ENCODE measurements around the gene BBX.

BBX gene

DNA sequence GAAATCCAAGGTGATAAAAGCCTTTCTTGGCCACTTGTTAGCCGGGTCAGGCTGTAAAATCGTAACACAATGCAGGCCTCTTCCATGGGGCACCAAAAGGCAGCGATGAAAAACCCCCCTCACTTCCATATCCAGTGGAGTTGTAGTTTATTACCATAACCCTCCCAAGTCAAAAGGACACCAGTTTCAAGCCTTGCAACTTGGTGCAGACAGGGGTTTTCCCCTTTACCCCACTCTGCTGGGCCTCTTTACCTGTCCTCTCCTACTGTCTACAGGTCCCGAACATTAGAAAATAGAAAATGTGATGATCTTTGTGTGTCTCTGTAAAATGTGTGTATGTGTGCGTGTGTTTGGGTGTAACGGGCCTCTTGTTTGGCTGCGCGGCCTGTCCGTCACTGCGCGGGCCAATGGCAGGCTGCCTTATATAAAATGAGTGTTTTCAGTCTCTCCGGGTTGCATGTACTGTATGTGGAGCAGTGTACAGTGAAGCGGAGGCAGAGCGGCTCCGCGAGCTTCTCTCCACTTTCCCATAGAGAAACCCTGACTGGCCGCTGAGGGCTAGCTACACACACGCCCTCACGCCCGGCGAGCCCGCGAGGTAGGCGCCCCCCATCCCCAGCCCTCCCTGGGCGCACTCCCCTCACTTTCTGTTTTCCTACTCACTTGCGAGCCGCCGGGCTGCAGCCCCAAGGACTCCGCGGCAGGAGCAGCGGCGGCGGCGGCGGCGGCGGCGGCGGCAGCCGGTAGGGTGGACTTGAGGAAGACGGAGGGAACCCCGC, at the start of gene BBX:
Gene BBX (plus strand): TSS at position 453 of the 779 bp plus-strand sequence. CDS start 187,499 bp downstream, outside the sequence.
- peak; percentile 86 for DNase-seq (ENCODE audit: low read depth)

DNA sequence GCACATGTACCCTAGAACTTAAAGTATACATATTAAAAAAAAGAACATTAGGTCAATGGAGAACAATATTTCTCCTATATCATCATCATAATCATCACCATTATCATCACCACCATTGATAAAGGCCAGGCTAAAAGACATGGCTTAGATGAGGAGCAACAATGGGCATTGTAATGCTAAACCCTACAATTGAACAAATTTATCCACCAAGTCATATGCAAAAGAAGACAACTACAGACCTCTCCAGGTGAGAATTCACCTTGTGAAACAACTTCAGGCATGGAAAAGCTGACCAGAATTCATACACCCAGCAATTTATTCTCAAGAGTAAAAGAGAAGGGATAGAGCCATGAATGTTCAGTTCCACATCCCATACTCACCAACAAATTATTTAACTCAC, 46.3 kb upstream of the BBX start:
- DNase-seq (ENCODE audit: low read depth) = no peak

DNA sequence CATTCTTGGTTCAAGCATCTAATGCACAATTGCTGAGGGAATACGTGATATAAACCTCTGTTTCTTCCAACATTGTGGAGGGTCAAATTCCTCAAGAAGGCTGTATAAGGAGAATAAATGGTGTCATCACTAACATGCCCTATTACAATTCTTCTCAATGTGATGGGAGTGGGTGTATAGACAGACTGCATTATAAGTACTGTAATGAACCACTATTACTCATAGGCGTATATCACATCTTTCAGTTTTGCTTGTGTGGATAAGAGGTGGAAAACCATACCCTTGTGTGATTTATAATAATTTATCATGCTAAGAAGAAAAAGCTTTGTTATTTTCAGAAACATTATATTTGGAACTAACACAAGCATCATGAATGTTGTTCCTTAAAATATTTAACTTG, 35.3 kb upstream of the BBX start:
- no peak for DNase-seq (ENCODE audit: low read depth)

DNA sequence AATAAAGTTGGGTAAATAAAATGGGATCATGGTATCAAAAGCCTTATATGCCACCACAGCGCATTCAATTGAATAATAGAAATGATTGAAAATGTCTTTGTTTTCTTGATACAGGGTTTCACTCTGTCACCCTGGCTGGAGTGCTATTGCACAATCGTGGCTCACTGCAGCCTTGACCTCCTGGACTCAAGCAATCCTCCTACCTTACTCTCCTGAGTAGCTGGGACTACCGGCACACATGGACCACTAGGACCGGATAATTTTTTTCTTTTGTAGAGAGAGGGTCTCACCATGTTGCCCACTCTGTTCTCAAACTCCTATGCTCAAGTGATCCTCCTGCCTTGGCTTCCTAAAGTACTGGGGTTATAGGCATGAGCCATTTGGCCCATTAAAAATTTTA, 33.8 kb upstream of the BBX start:
- DNase-seq (ENCODE audit: low read depth) = no peak

DNA sequence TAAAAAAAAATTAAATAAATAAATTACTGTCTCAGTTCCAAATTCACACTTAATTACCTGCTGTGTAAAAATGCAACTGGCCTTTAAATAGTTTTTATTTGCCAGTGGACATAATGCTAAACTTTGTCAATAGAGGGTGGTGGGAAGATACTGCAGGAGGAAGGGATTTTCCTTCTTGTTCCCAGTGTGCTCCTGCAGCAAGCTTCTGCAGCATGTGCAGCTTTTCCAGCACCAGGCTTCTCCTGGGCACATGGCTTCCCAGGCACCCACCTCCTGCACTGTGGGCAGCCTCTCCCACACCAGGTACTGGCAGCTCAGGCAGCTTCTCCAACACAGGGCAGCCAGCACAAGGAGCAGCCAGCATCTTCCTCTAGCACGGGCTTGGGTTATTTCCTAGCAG, 29.6 kb upstream of the BBX start:
- DNase-seq (ENCODE audit: low read depth) = no peak

DNA sequence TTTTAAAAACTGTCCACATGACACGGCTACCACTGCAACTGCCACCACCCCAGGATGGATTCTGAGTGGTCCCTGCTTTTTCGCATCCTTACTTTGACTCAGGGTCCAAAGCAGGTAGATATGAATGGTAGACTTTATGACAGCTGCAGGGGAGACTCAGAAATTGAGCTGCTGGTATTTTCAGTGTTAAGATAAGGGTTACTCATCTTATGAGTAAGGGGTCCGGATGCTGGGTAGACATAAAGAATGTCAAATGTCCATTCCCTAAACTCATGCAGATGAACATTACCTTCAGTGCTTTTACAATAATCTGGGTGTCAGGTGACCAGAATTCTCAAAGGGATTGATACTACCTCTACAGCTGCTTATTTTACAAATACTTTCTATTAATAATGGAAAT, 25.9 kb upstream of the BBX start:
- no peak for DNase-seq (ENCODE audit: low read depth)

DNA sequence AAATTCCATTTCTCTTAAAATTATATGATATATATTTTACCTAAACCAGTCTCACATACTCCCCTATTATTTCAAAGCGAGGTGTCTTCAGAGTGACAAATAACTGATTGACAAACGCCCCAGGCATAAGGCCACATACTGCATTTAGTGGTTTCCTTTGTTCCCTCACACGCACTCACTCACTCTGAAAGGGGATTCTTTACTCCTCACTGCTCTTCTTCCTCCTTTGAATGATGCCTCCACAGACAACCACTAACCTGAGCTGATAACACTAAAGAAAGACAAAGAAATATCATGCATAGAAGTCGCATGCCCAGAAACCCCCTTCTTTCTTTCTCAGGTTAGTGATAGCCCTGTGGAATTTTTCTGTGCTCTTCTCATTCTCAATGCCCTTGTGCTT, 24.1 kb upstream of the BBX start:
- DNase-seq (ENCODE audit: low read depth) = no peak

DNA sequence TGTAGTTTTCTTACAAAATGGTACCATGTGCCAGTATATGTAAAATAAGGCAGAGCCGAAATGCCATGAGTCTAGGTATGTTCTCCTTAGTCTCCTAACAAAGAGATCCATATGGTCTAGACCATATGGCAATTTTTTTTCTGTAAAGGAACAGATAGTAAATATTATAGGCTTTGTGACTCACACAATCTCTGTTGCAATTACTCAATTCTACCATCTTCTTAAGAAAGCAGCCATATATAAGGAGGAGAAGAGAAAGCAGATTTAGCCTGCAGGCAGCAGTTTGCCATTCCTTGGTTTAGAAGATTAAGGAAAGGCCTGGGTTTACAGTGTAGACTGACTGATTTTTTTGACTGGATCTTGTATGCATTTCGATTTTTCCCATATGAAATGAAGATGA, 16.3 kb upstream of the BBX start:
- DNase-seq (ENCODE audit: low read depth) = no peak

DNA sequence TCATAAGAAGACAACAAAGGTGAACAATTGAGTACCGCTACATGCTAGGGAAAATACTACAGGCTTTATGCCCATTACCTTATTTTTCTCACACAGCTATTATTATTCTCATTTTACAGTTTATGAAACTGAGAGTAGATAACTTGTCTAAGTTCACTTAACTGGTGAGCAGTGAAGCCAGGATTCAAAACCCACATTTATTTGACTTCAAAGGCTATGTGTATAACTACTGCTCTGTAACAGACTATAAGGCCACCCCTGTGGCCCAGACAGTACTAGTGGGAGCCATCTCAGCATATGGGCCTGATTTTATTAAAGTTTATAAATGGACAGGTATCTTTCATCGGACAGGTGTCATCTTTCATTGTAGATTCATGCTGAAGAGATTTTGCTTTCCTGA, 14.4 kb upstream of the BBX start:
- DNase-seq (ENCODE audit: low read depth) = no peak

DNA sequence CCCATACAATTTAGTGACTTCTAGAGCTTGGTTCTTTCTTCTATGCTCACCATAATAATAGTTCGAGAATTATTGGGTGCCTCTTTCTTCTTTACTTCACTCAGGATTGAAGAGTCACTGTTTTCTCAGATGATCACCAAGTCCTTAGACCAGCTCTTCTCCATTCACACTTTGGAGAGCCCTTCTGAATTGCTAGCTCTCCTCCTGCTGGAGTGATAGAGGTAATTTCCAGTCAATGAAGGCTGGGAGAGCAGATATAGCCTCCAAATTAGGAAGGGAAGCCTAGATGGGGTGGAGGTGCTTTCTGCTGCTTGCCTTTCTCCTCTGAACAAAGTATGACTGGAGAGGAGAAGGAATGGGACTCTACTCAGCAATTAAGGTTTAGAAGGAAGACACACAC, 10.7 kb upstream of the BBX start:
- no peak for DNase-seq (ENCODE audit: low read depth)

DNA sequence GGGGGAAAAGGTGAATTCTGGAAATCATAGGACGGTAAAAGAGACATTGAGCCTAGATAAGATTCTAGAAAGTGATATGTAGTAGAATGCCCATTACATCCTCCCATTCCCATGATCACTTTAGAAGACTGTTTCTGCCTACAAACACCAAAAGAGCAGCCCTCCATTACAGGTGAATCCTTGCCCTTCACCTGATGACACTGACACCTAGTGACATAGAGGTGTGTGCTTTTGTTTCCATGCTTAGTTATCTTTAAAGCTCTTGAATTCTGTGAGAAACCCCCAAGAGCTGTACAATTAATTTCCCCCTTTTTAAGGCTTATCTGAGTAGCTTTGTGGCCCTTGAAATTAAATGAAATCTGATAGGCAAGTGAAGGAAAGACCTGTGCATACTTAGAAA, 8.3 kb upstream of the BBX start:
- DNase-seq (ENCODE audit: low read depth) = no peak

DNA sequence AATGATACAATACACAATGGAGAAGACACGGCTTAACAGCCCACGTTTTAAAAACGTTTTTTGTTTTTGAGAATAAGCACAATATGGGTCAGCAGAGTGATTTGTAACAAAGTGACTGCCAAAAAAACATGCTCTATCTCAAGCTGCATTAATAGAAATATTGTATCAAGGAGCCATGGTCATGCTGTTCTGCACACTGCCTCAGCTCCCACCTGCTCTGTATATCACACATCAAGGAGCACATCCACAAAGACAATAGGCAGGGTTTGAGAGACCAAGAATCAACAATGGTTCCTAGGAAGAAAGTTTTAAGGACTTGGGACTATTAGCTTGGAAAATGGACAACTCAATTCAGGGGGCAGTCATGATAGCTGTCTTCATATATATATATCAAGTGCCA, 6.3 kb upstream of the BBX start:
- DNase-seq (ENCODE audit: low read depth) = no peak

DNA sequence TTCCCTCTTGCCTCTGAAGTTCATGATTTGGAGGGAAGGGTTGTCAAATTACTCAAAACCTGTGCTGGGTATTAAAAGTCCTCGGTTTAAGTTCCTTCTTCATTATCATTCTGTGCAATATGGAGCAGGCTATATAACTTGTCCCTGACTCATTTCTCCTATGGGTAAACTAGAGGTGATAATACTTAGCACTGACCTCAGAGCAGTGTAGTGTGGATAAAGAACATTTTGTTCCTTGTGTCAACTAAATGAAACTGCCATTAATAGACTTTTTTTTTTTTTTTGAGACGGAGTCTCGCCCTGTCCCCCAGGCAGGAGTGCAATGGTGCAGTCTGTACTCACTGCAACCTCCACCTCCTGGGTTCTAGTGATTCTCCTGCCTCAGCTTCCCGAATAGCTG, 2.2 kb upstream of the BBX start:
- DNase-seq (ENCODE audit: low read depth) = no peak

DNA sequence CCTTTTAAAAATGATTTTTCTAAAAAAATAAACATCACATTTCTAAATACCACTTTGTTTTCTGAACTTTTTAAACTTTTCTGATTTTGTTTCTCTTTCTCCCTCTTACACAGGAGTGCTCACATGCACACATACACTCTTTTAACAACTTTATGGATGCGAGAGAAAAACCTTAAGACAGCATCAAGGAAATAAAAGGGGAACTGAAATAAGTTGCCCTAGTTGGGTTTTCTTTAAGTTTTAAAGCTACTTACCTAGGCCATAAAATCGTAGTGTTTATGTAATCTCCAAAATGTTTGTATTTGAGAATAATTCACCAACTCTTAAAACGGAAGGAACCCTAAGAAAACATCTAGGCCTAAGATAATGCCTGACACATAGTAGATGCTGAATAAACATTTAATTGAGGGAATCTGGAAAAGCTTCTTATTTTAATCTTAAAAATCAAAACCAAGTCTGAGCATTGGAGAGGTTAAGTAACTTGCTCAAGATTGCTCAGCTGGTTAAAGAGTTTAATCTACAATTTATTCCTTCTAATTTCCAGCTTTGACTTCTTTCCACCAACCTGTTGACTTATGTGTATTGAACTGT, 1.2 kb upstream of the BBX start:
- DNase-seq (ENCODE audit: low read depth) = no peak

DNA sequence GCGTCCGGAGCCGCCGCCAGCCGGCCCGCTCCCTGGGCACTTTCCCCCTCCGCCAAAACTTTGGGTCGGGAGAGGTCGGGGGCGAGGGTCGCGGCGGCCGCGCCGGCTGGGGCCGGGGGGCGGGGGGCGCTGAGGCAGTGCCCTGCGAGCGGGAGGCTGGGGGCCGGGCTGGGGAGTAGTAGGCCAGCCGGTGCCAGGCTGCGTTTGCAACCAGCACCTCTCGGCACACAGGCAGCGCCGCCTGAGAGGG, 452 bp downstream of the BBX start:
- DNase-seq (ENCODE audit: low read depth) = no peak

DNA sequence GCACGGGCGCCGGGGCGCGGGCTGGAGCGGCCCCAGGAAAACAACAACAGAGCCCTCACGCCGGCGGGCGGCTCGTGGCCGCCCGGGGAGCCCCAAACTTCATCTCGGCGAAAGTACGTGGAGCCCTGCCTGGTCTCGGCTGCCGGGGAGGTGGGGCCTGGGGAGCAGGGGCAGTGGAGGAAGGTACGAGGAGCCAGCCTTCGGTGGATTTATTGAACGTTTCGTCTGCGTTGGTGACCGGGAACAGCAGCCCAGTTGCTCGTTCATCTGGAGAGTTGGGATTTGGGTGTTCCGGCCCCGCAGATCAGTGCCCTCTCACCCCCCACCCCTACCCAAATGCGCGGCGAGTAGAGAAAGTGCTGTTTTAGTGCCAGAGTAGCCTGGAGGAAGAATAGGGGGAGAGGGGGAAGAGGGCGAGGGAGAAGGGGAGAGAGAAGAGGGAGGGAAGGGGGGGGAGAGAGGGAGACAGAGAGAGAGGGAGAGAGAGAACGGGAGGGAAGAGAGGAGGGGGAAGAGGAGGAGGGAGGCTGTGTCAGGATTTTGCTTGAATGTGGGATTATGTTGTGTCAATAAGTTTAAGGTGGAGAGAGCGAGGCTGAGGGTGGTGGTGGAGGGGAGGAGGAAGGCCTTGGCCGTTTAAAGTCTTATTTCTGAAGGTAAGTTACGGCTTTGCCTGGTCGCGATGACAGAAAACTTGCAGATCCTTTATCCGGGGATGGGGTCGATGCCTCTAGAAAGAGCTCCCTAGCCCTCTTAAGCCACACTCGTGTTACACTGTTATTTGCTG, 970 bp downstream of the BBX start:
- DNase-seq (ENCODE audit: low read depth) = peak; percentile 30

DNA sequence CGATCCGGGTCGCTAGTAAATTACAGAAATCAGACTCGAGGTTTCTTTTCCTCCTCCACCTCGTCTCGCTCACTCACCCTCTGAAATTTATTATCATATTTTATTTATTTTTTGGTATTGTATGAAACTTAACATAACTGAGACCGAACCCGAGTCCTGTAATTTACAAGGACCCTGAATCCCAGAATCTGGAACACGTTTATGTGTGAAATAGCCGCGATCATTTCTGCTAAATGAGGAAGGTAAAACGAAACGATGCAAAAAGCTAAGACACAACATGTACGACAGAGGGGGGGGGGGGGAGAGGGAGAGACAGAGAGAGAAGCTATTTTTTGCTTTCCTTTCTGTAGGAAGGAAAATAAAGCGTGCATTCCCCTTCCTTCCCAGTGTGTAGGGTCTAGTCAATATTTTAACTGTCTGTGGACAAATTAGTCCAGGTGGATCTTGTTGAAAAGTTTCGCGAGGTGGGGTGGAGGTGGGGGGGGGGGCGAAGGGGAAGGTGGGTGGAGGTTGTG, 1.6 kb downstream of the BBX start:
- peak; percentile 15 for DNase-seq (ENCODE audit: low read depth)

DNA sequence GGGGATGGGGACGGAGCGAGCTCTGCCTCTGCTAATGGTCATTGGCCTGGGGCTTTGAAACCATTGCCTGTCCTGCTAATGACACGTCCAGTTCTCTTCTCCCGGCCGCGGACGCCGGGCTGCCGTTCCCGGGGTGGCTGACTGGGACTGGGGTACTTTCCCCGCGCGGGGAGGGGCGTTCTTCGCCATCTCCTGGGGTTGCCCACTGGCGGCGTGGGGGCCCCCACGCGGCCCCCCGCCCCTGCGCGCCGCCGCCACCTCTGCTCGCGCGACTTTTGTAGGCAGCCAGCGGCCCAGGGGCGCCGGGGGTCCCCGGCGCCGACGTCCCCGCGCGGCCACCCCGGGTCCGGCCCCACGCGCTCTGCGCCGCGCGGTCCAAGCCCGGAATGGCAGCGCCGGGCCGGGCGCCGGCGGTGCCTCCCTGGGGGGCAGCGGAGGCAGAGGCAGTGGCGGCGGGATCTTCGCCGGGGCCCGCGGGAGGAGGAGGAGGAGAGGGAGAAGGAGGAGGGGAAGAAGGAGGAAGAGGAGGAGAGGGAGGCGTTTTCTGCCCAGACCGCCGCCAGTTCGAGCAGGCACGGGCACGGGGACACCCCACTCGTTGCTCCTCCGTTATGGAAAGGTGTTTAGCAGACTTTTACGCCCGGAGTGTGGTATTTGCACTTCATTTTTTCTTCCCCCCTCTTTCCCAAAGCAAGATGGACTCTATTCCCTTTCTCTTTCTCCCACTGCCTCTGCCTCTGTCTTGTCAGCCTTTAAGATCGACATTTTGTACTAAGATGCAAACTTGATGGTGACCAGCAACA, 2.3 kb downstream of the BBX start:
- DNase-seq (ENCODE audit: low read depth) = peak; percentile 18

DNA sequence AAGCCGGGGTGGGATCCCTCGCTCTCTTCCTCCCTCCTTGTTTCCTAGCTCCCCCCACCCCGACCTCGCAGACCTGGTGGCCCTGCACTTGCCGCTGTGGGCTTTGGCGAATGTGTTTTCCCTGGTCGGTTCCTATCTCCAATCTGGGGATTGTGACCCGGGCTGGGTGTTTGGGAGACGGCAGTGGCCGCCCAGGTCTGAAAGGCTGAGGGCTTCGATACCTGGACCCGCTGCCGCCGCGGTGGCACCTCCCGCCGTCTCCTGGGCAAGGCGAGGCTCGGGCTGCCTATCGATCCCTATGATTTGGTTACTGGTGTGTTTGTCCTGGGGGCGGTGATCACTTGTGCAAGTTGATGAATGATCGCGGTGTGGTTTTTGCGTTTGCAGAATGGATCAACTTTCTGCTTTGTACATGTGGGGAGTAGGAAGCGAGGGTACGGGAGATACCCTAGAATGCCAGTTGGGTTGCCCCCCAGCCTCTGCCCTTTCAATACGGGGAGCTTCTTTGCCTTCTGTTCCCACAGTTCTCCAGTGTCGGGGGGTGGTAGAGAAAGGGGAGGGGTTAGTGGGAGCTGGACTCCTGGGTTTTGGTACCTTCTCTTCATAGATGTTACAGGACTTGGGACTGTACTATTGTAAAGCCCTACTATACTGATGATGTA, 3.0 kb downstream of the BBX start:
- DNase-seq (ENCODE audit: low read depth) = no peak

DNA sequence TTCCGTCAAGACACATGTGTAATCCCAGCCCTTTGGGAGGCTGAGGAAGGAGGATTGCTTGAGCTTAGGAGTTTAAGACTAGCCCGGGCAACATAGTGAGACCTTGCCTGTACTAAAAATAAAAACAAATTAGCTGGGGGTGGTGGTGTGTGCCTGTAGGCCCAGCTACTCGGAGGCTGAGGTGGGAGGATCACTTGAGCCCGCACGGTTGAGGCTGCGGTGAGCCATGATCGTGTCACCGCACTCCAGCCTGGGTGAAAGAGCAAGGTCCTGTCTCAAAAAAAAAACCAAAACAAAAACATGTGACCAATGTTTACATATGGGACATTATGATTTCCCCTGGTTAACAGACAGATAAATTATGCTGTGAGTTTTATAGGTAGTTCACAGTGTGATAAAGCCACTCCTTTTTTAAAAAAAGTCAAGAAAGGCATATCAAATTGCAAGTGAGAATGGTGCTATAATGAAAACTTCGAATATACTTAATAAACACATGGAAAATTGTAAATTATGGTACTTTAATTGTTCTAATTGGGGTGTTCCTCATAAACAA, 9.2 kb downstream of the BBX start:
- DNase-seq (ENCODE audit: low read depth) = no peak

DNA sequence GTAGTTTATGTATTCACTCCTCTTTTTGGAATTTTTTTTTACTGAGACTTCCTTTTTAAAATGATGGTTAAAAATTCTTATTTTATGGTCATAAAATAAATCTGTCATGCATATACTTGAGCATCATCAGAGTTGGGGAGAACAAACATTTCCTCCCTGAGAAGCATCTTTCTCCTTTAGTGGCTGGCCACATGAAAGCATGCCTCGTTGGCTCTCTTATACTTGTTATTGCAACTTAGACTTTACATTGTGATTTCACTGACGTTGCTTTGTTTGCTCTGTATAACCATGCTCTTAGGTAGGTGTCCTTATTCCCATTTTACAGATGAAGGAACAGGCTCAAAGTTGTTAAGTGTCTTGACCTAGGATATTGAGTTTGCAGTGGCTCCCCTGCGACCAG, 18.1 kb downstream of the BBX start:
- no peak for DNase-seq (ENCODE audit: low read depth)

DNA sequence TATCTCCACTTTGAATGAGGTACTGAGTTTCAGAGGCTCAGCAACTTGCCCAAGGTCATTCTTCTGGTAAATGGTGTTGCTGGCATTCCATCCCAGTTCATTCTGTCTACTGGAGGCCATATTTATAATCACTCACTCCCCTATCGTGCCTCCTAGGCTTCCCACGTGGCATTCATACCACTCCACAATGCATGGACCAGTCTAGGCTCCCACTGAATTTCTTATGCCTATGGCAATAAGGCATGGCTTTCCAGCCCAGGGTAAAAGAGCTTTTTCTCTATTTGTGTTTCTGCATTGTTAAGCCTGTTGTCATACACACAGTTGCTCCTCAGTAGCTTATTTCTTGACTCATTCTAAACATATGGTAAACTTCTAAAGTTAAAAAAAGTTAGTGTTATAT, 19.9 kb downstream of the BBX start:
- DNase-seq (ENCODE audit: low read depth) = no peak
